HG03558 (cell line): ENCODE data around the gene ATP6V1B1.
"Not testable (repeated sequence)": the region's sequence is repeated elsewhere in the genome, so short reads cannot be mapped to it uniquely, and the experiment has no call there.

Experiments
- ATAC-seq: cut with Tn5 transposase; IDR thresholded peaks from one replicate; pipeline ENCODE4 v1.9.1; 2021; ENCODE audit warnings: moderate number of reproducible peaks; ENCODE audit not compliant: unreplicated experiment; ENCODE audit errors: extremely low read depth

The ATP6V1B1 gene

DNA sequence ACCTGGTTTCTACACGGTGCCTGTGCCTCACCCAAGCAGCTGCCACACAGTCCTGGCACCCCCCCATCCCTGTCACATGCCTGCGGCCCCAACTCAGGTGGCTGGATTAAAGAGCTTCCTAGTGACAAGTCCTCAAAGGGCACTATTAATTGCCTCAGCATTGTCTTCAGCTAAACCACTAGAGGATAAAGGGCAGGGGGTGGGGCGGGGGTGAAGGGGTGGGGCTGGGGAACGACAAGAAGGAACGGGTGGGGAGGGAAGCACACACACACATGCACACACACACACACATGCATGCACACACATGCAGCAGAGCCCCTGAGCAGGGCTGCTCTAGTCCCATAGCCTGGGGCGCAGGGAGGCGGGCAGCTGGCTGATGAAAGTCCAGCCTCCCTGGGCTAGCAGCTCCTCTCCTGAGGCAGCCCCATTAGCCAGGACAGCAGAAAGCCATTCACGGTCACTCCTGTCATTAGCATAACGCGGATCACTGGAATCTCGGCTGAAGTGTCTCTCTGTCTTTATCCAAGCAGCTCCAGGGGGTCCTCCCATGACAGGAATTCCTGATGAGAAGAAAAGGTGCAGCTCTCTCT is 66.4 kb downstream of the ATP6V1B1 start:
- ATAC-seq: no peak

DNA sequence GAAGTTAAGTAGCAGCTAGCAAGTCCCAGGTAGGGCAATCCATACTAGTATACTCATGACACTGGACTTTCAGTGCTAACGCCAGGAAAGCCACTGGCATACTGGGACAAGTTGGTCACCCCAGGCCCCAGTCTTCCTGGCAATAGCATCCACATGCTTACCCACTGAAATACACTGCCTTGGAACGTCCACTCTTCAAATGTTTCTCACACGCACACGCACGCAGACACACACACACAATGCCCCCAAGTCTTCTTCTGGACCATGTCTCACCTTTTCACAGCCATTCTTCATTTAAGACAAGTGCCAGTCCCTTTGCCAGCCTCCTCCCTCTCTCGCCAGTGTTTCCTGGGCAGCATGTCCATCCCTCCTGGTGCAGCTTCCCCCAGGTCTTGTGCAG is 67.7 kb downstream of the ATP6V1B1 start:
- ATAC-seq: no peak

- no peak for ATAC-seq
Observed at GRCh38 chr2:71003966-71004755, 68.5 kb downstream of the ATP6V1B1 start.

GRCh38 chr2:71004857-71005256 is 69.2 kb downstream of the ATP6V1B1 start:
- no peak for ATAC-seq

DNA sequence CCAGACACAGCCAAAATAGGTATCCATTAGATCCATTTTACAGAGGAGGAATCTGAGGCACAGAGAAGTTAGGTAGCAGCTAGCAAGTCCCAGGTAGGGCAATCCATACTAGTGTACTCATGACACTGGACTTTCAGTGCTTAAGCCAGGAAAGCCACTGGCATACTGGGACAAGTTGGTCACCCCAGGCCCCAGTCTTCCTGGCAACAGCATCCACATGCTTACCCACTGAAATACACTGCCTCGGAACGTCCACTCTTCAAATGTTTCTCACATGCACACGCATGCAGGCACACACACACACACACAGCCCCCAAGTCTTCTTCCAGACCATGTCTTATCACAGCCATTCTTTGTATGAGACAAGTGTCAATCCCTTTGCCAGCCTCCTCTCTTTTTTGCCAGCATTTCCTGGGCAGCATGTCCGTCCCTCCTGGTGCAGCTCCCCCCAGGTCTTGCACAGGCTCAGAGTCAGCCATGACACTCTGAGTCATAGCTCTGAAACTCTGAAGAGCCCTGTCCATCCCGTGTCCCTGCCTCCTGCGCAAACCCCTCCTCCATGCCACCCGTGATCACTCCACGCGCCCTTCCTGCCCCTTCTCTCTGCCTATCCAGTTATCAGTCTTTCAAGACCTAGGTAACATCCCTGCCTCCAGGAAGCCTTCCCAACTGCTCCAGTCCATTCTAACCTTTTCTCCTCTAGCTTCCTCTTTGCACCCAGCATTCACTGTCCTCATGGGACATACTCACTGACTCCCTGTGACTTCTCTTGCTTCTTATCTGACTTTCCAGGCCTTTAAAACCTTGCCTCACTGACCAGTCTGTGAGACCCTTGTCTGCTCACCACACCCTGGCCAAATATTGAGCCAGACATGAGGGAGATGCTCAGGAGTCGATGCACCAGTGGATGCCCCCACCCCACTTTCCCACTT is 69.8 kb downstream of the ATP6V1B1 start:
- ATAC-seq: no peak

GRCh38 chr2:71006323-71006722 is 70.6 kb downstream of the ATP6V1B1 start:
- ATAC-seq: no peak

- no peak for ATAC-seq
Observed at GRCh38 chr2:71006955-71007799, 71.5 kb downstream of the ATP6V1B1 start.

DNA sequence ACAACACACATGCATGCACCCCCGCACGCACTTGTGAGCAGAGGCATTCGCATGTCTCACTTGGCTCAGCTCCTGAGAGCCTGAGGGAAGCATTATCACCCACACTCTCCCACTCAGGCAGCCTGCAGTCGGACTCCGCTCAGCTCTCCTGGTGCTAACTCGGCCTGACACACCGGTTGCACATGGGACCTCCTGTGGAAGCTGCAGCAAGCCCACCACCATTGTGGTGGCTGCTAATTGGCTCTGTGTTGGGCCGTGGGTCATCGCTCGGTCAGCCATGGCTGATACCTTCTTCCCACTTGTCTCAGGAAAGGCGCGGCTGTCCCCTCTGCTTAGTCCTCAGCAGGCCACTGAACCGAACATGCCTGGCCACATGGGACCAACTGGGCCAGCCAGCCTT is 72.6 kb downstream of the ATP6V1B1 start:
- ATAC-seq: no peak

DNA sequence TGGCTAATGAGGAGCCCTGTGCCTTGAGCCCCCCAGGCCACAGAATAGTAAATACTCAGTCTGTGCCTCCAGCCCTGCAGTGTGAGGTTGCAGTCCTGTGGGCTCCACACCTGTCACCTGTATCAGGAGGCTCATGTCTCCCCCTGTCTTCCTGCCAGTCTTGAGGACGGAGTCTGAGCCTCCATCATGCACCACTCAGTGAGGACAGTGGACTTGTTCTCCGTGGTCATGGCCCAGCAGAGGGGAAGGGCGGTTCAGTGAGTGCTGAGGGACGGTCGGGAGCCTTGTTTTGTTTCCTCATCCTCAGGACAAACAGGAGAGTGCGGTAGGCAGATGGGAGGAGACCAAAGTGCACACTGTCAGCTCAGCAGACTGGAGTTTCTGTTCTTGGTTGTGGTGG is 76.1 kb downstream of the ATP6V1B1 start:
- not testable (repeated sequence) for ATAC-seq
